H1 (cell line): Measurements from ENCODE around the gene SUCLG2. TPM values are rescaled to one million over a fixed set of nuclear protein-coding genes. Genes with fewer than 3 reads are reported as not detected.

Source experiments
- ASH2L ChIP-seq: fragments of 200-600, 300-600 bp; sonication (generic); IDR thresholded peaks from one replicate; pipeline ENCODE4 v1.7.1; 2017; ENCODE audit warnings: low read length
- CHD1 ChIP-seq: IDR thresholded peaks from 2 replicates; pipeline ENCODE4 v1.6.1; 2012; ENCODE audit warnings: low read depth, low read length, improper control_type of control experiment
- HDAC6 ChIP-seq: IDR thresholded peaks from one replicate; pipeline ENCODE4 v1.7.1; 2012; ENCODE audit warnings: low read depth, mild to moderate bottlenecking, inconsistent platforms, low read length, moderate library complexity
- NRF1 ChIP-seq: IDR thresholded peaks from 2 replicates; pipeline ENCODE4 v1.6.1; 2011; ENCODE audit warnings: mild to moderate bottlenecking, low read depth, low read length, improper control_type of control experiment
- RFX5 ChIP-seq: IDR thresholded peaks from 2 replicates; pipeline ENCODE4 v1.6.1; 2011; ENCODE audit warnings: low read depth, low read length, improper control_type of control experiment, borderline replicate concordance
- SIRT6 ChIP-seq: IDR thresholded peaks from one replicate; pipeline ENCODE4 v1.7.1; 2012; ENCODE audit warnings: low read length, inconsistent platforms
- TEAD4 ChIP-seq: IDR thresholded peaks from 2 replicates; pipeline ENCODE4 v1.6.1; 2012; ENCODE audit warnings: low read depth, low read length, inconsistent platforms, mixed read lengths
- USF2 ChIP-seq: IDR thresholded peaks from 2 replicates; pipeline ENCODE4 v1.6.1; 2011; ENCODE audit warnings: low read length, improper control_type of control experiment
- ZNF274 ChIP-seq: IDR thresholded peaks from 2 replicates; pipeline ENCODE4 v1.7.0; 2012; ENCODE audit warnings: low read length, borderline replicate concordance; ENCODE audit errors: extremely low read depth
- polyA plus RNA-seq, 7 experiments: library from polyadenylated mRNA; depleted of rRNA in 3 of 7; stranded (reverse) in 5 of 7; unstranded in 2 of 7; fragments of >200 nt in 5 of 7; fragments of 200-250 nt in 2 of 7; gene quantifications; 1 replicate in 5 of 7; 2 replicates in 1 of 7; 4 replicates in 1 of 7; pipeline versions ENCODE4 v1.2.1 to v1.2.3, GENCODE V29; 2011 to 2013; ENCODE audit warnings: missing spikeins in 2 of 7, mixed read lengths in 2 of 7
- total RNA-seq: library from RNA; stranded (reverse); fragmentation: NEBNext Ultra II Directional; extraction: Animal tissue kit (Norgen Biotek cat#: 25700); gene quantifications from 2 replicates; pipeline ENCODE4 v1.2.1, GENCODE V29; 2021
- TF ChIP-seq, protein P1 (sequence below): fragments of 300-600 bp; sonication (generic); IDR thresholded peaks from 2 replicates; pipeline ENCODE4 v1.7.1; 2012; ENCODE audit warnings: low read length, moderate library complexity, mild to moderate bottlenecking, inconsistent platforms; ENCODE audit not compliant: insufficient replicate concordance
- TF ChIP-seq, protein P2 (sequence below): IDR thresholded peaks from 2 replicates; pipeline ENCODE4 v1.6.1; 2012; ENCODE audit warnings: inconsistent platforms

Gene SUCLG2
- total and polyA plus RNA-seq, 2 of the 8 experiments (the other 6 are each of a cell fraction or from before 2014, with no cell fraction given) = 12.9 to 46.2 TPM

DNA sequence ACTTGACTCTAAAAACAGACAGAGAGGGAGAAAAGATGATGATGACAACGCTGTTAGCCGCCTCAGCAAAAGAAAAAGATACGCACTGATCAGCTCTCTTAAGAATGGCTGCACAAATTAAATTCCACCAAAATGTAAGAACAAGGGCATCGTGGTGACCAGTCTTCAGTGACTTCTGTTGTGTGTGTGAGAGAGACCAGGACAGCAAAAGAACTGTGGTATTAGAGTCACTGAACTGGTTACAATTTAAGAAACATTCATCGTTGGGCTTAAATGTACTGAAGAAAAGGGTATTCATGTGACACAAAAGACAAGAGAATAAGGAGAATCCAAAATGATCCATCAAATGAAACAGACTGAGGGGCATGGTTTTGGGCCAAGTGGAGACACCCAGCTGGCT lies 86.5 kb downstream of the SUCLG2 start (continued):
- TF ChIP-seq, protein P1, sequence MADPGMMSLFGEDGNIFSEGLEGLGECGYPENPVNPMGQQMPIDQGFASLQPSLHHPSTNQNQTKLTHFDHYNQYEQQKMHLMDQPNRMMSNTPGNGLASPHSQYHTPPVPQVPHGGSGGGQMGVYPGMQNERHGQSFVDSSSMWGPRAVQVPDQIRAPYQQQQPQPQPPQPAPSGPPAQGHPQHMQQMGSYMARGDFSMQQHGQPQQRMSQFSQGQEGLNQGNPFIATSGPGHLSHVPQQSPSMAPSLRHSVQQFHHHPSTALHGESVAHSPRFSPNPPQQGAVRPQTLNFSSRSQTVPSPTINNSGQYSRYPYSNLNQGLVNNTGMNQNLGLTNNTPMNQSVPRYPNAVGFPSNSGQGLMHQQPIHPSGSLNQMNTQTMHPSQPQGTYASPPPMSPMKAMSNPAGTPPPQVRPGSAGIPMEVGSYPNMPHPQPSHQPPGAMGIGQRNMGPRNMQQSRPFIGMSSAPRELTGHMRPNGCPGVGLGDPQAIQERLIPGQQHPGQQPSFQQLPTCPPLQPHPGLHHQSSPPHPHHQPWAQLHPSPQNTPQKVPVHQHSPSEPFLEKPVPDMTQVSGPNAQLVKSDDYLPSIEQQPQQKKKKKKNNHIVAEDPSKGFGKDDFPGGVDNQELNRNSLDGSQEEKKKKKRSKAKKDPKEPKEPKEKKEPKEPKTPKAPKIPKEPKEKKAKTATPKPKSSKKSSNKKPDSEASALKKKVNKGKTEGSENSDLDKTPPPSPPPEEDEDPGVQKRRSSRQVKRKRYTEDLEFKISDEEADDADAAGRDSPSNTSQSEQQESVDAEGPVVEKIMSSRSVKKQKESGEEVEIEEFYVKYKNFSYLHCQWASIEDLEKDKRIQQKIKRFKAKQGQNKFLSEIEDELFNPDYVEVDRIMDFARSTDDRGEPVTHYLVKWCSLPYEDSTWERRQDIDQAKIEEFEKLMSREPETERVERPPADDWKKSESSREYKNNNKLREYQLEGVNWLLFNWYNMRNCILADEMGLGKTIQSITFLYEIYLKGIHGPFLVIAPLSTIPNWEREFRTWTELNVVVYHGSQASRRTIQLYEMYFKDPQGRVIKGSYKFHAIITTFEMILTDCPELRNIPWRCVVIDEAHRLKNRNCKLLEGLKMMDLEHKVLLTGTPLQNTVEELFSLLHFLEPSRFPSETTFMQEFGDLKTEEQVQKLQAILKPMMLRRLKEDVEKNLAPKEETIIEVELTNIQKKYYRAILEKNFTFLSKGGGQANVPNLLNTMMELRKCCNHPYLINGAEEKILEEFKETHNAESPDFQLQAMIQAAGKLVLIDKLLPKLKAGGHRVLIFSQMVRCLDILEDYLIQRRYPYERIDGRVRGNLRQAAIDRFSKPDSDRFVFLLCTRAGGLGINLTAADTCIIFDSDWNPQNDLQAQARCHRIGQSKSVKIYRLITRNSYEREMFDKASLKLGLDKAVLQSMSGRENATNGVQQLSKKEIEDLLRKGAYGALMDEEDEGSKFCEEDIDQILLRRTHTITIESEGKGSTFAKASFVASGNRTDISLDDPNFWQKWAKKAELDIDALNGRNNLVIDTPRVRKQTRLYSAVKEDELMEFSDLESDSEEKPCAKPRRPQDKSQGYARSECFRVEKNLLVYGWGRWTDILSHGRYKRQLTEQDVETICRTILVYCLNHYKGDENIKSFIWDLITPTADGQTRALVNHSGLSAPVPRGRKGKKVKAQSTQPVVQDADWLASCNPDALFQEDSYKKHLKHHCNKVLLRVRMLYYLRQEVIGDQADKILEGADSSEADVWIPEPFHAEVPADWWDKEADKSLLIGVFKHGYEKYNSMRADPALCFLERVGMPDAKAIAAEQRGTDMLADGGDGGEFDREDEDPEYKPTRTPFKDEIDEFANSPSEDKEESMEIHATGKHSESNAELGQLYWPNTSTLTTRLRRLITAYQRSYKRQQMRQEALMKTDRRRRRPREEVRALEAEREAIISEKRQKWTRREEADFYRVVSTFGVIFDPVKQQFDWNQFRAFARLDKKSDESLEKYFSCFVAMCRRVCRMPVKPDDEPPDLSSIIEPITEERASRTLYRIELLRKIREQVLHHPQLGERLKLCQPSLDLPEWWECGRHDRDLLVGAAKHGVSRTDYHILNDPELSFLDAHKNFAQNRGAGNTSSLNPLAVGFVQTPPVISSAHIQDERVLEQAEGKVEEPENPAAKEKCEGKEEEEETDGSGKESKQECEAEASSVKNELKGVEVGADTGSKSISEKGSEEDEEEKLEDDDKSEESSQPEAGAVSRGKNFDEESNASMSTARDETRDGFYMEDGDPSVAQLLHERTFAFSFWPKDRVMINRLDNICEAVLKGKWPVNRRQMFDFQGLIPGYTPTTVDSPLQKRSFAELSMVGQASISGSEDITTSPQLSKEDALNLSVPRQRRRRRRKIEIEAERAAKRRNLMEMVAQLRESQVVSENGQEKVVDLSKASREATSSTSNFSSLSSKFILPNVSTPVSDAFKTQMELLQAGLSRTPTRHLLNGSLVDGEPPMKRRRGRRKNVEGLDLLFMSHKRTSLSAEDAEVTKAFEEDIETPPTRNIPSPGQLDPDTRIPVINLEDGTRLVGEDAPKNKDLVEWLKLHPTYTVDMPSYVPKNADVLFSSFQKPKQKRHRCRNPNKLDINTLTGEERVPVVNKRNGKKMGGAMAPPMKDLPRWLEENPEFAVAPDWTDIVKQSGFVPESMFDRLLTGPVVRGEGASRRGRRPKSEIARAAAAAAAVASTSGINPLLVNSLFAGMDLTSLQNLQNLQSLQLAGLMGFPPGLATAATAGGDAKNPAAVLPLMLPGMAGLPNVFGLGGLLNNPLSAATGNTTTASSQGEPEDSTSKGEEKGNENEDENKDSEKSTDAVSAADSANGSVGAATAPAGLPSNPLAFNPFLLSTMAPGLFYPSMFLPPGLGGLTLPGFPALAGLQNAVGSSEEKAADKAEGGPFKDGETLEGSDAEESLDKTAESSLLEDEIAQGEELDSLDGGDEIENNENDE = no peak
- no peak for TF ChIP-seq ASH2L
- TF ChIP-seq, protein P2, sequence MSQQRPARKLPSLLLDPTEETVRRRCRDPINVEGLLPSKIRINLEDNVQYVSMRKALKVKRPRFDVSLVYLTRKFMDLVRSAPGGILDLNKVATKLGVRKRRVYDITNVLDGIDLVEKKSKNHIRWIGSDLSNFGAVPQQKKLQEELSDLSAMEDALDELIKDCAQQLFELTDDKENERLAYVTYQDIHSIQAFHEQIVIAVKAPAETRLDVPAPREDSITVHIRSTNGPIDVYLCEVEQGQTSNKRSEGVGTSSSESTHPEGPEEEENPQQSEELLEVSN = no peak
- TF ChIP-seq RFX5 = no peak
- no peak for TF ChIP-seq CHD1
- no peak for TF ChIP-seq NRF1
- TF ChIP-seq USF2 = no peak
- no peak for TF ChIP-seq TEAD4
- TF ChIP-seq SIRT6 = no peak
- no peak for TF ChIP-seq ZNF274
- no peak for TF ChIP-seq HDAC6
